Lung (tissue), 12 donors: ENCODE data around the gene SLC8A1. TPM values are rescaled to one million over a fixed set of nuclear protein-coding genes. Genes with fewer than 3 reads are reported as not detected.

Source experiments
- ATAC-seq: fragments of 200-7000 bp; cut with Tn5 transposase; one replicate; pipeline ENCODE4 v1.9.1; 2020; ENCODE audit warnings: moderate number of reproducible peaks; ENCODE audit not compliant: insufficient read depth, low FRiP score
- DNase-seq, 3 donors: peaks; one replicate each; pipeline ENCODE4 v3.0.0-alpha.2; 2013 to 2017
- H3K27ac ChIP-seq, 2 donors: one replicate each; pipeline ENCODE4 v1.5.1; 2013; ENCODE audit warnings: mild to moderate bottlenecking in 2 of 2, moderate library complexity in 2 of 2, control low read depth in 1 of 2, inconsistent platforms in 1 of 2, low read depth in 1 of 2, low read length in 1 of 2
- H3K27me3 ChIP-seq, 3 donors: one replicate each; pipeline ENCODE4 v1.5.1; 2013; ENCODE audit warnings: low read length in 2 of 3; ENCODE audit not compliant: control insufficient read depth in 3 of 3, insufficient read depth in 3 of 3
- H3K36me3 ChIP-seq, 4 donors: one replicate each; pipeline ENCODE4 v1.5.1; 2013; ENCODE audit warnings: low read length in 4 of 4, mild to moderate bottlenecking in 1 of 4, moderate library complexity in 1 of 4; ENCODE audit not compliant: control insufficient read depth in 4 of 4, insufficient read depth in 4 of 4
- H3K4me1 ChIP-seq, 5 donors: one replicate each; pipeline ENCODE4 v1.5.1; 2013; ENCODE audit warnings: low read length in 5 of 5, mild to moderate bottlenecking in 2 of 5, moderate library complexity in 1 of 5; ENCODE audit not compliant: control insufficient read depth in 5 of 5, insufficient read depth in 5 of 5
- H3K4me3 ChIP-seq: one replicate; pipeline ENCODE4 v1.5.1; 2013; ENCODE audit warnings: mild to moderate bottlenecking, control low read depth, moderate library complexity
- H3K9ac ChIP-seq, 2 donors: one replicate each; pipeline ENCODE4 v1.5.1; 2013; ENCODE audit warnings: low read length in 2 of 2, control low read depth in 1 of 2; ENCODE audit not compliant: insufficient read depth in 1 of 2
- H3K9me3 ChIP-seq, 4 donors: one replicate each; pipeline ENCODE4 v1.5.1; 2013; ENCODE audit warnings: low read length in 3 of 4, mild to moderate bottlenecking in 1 of 4, moderate library complexity in 1 of 4; ENCODE audit not compliant: control insufficient read depth in 4 of 4, insufficient read depth in 3 of 4
- WGBS, 2 donors: extraction: QIAGEN DNeasy Blood & Tissue Kit; methylation state at CpG; one replicate each; pipeline ENCODE4 v1.1.7; 2013; 5-methylcytosine and 5-hydroxymethylcytosine counted together
- polyA plus RNA-seq, 2 donors: library from polyadenylated mRNA; stranded (reverse); fragments of 200-250 nt; gene quantifications; one replicate each; pipeline ENCODE4 v1.2.1, GENCODE V29; 2013
- total RNA-seq, 2 donors: library from RNA; depleted of rRNA in 1 of 2; stranded (reverse); fragments of >200 nt in 1 of 2; gene quantifications; one replicate each; pipeline ENCODE4 v1.2.1, GENCODE V29; 2014 to 2021
- TF ChIP-seq, protein P1 (sequence below): IDR thresholded peaks from 2 replicates; pipeline ENCODE4 v1.5.1; 2012; ENCODE audit warnings: mild to moderate bottlenecking; ENCODE audit errors: control extremely low read depth, extremely low read depth
- donor health status: control.
- donor health status: control.
- donor health status: Bipolar disorder and iron deficiency.
- donor health status: healthy.
- donor health status: DM: yes; HTN: yes; CAD: no.

SLC8A1 gene
- total and polyA plus RNA-seq, 4 donors: 1.2 to 34.7 (median 18.4) TPM

DNA sequence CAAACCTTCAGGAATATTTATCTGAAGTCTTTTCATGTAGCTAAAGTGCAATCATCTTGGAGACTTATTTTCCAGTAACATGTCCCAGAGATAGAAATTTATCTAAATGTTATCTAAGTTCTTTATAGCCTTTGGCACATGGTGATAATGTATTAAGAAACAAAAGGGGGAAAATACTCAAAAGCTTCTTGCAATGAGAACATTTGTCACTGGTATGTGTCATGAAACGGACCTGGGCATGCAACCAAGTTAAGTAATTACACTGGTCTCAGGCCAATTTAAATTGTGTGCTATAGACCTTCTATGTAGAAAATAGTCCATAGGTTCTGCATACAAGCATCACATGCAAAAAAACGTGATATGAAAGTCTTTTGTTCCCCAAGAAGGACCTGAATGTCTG lies 136.2 kb downstream of the SLC8A1 start:
- Histone ChIP-seq H3K27me3 (no peaks in the 10 kb centered on the region), H3K4me1 (peaks cover 0 to 36% (median 8%) of the 10 kb centered on the region in 5 donors), H3K9me3 (peaks cover 0 to 2% (median 0%) of the 10 kb centered on the region in 4 donors), H3K9ac (no peak overlapping the region), H3K27ac (peak overlapping the region in 1 of 2 donors; percentile 74), H3K36me3 (no peaks in the 10 kb centered on the region), H3K4me3 (no peak overlapping the region)
- DNase-seq (peak; percentile 63 to 90 (median 83)), ATAC-seq (no peak)
- TF ChIP-seq, protein P1, sequence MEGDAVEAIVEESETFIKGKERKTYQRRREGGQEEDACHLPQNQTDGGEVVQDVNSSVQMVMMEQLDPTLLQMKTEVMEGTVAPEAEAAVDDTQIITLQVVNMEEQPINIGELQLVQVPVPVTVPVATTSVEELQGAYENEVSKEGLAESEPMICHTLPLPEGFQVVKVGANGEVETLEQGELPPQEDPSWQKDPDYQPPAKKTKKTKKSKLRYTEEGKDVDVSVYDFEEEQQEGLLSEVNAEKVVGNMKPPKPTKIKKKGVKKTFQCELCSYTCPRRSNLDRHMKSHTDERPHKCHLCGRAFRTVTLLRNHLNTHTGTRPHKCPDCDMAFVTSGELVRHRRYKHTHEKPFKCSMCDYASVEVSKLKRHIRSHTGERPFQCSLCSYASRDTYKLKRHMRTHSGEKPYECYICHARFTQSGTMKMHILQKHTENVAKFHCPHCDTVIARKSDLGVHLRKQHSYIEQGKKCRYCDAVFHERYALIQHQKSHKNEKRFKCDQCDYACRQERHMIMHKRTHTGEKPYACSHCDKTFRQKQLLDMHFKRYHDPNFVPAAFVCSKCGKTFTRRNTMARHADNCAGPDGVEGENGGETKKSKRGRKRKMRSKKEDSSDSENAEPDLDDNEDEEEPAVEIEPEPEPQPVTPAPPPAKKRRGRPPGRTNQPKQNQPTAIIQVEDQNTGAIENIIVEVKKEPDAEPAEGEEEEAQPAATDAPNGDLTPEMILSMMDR: no peak
- 48 to 72% methylated on average over 2 of the region's 2 CpGs for WGBS, 2 donors

DNA sequence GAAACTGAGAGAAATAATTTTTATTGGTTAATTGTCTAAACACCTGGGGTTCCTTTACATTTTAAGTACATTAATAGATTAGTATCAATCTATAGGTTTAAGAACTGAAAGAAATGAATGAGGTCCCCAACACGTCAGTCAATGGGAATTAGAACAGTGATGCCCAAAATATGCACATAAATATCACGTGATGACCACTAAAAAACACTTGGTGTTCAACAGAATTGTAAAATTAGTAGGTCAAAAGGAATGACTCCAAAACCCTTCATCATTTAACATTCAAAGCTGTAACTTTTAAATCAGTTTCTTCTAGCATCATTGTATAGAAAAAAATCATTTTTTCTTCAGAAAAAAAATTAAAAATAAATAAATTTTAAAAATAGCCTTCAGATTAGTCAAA lies 140.9 kb downstream of the SLC8A1 start:
- WGBS, 2 donors: 89 to 92% methylated on average over 2 of the region's 2 CpGs
- no peak for ATAC-seq
- no peaks in the 10 kb centered on the region for H3K27me3 ChIP-seq
- peaks cover 0 to 2% (median 0%) of the 10 kb centered on the region in 4 donors for H3K9me3 ChIP-seq
- TF ChIP-seq, protein P1: no peak
- H3K9ac ChIP-seq: no peak overlapping the region
- H3K36me3 ChIP-seq: no peaks in the 10 kb centered on the region
- H3K4me1 ChIP-seq: peaks cover 0 to 14% (median 6%) of the 10 kb centered on the region in 5 donors
- H3K4me3 ChIP-seq: no peak overlapping the region
- DNase-seq: no peak
- H3K27ac ChIP-seq: no peak overlapping the region

DNA sequence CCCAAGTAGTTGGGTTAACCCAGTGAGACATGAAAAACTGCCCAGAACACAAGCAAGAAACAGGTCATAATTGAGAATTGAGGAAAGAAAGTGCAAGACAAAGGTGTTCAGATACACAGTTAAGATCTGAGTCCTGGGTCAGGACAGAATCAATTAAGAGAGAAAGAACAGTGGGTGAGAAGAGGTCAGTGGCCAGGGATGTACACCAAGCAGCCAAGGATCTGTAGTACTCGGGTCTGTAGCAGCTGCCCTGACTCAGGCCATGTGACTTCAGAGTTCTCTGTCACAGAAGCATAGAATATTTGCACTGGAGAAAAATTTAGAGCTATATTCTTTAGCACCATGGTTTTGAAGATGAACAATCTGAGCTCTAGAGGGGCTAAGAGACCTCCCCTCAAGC lies 141.6 kb downstream of the SLC8A1 start:
- peaks cover 0 to 19% (median 8%) of the 10 kb centered on the region in 5 donors for H3K4me1 ChIP-seq
- H3K4me3 ChIP-seq: no peak overlapping the region
- DNase-seq: no peak
- H3K9me3 ChIP-seq: peaks cover 0 to 2% (median 0%) of the 10 kb centered on the region in 4 donors
- no peak overlapping the region for H3K9ac ChIP-seq
- H3K27me3 ChIP-seq: no peaks in the 10 kb centered on the region
- TF ChIP-seq, protein P1: no peak
- WGBS, 2 donors: 76 to 92% methylated on average over 1 of the region's 1 CpG
- no peak for ATAC-seq
- no peak overlapping the region for H3K27ac ChIP-seq
- no peaks in the 10 kb centered on the region for H3K36me3 ChIP-seq

DNA sequence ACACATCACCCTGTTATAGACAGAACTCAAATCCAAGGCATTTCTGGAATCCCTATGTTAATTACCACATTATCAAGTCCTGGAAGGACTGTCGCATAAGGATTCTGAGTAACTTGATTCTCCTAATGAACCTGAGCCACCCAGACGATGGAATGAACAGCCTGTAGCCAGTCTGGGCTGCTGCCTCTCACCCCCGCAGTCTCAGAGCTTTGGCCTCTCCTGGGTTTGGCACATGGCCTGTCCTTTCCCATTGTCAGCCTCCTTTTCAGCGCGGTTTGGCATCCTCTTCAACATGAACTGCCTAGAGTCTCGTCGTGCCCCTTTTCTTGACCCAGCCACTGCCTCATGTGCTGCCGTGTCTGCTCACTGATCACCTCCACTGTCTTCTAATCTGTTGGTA lies 147.6 kb downstream of the SLC8A1 start:
- H3K36me3 ChIP-seq: no peaks in the 10 kb centered on the region
- no peaks in the 10 kb centered on the region for H3K27me3 ChIP-seq
- H3K9me3 ChIP-seq: no peaks in the 10 kb centered on the region
- 86 to 99% methylated on average over 8 of the region's 8 CpGs for WGBS, 2 donors
- H3K9ac ChIP-seq: no peak overlapping the region
- no peak overlapping the region for H3K4me3 ChIP-seq
- TF ChIP-seq, protein P1: no peak
- no peak for ATAC-seq
- peak overlapping the region in 1 of 2 donors; percentile 24 for H3K27ac ChIP-seq
- DNase-seq: no peak
- H3K4me1 ChIP-seq: peaks cover 0 to 18% (median 8%) of the 10 kb centered on the region in 5 donors
